Measurements from ENCODE around the gene MAMDC2.

The MAMDC2 gene

GRCh38 chr9:70120834-70121510, 77.3 kb downstream of the MAMDC2 start:
- Mint-ChIP-seq H3K36me3 (no peaks in the 10 kb centered on the region), H3K27me3 (peaks cover 11% of the 10 kb centered on the region), H3K4me3 (no peak overlapping the region), H3K4me1 (ENCODE audit: low read depth) (no peaks in the 10 kb centered on the region), H3K27ac (peak overlapping the region; percentile 23), H3K9me3 (ENCODE audit: low read depth) (no peaks in the 10 kb centered on the region)

- H3K9me3 Mint-ChIP-seq (ENCODE audit: low read depth) = no peaks in the 10 kb centered on the region
- H3K4me1 Mint-ChIP-seq (ENCODE audit: low read depth) = no peaks in the 10 kb centered on the region
- peaks cover 10% of the 10 kb centered on the region for H3K27me3 Mint-ChIP-seq
- H3K4me3 Mint-ChIP-seq = no peak overlapping the region
- no peak overlapping the region for H3K27ac Mint-ChIP-seq
- H3K36me3 Mint-ChIP-seq = no peaks in the 10 kb centered on the region
Measured at GRCh38 chr9:70121818-70122436, 78.3 kb downstream of the MAMDC2 start.

- Mint-ChIP-seq H3K4me1 (ENCODE audit: low read depth) (no peaks in the 10 kb centered on the region), H3K9me3 (ENCODE audit: low read depth) (no peaks in the 10 kb centered on the region), H3K27ac (no peak overlapping the region), H3K4me3 (no peak overlapping the region), H3K27me3 (peaks cover 9% of the 10 kb centered on the region), H3K36me3 (no peaks in the 10 kb centered on the region)
Measured at GRCh38 chr9:70123695-70124094, 80.0 kb downstream of the MAMDC2 start.

GRCh38 chr9:70125621-70126263, 82.1 kb downstream of the MAMDC2 start:
- no peaks in the 10 kb centered on the region for H3K36me3 Mint-ChIP-seq

GRCh38 chr9:70127036-70127435, 83.4 kb downstream of the MAMDC2 start:
- Mint-ChIP-seq H3K27me3 (peaks cover 6% of the 10 kb centered on the region), H3K4me3 (no peak overlapping the region), H3K9me3 (ENCODE audit: low read depth) (no peaks in the 10 kb centered on the region), H3K4me1 (ENCODE audit: low read depth) (no peaks in the 10 kb centered on the region), H3K36me3 (no peaks in the 10 kb centered on the region), H3K27ac (no peak overlapping the region)

More at GRCh38 chr9:70125621-70126263, 82.1 kb downstream of the MAMDC2 start:
- no peaks in the 10 kb centered on the region for H3K9me3 Mint-ChIP-seq (ENCODE audit: low read depth)
- peaks cover 6% of the 10 kb centered on the region for H3K27me3 Mint-ChIP-seq
- H3K27ac Mint-ChIP-seq = no peak overlapping the region
- H3K4me3 Mint-ChIP-seq = no peak overlapping the region
- H3K4me1 Mint-ChIP-seq (ENCODE audit: low read depth) = no peaks in the 10 kb centered on the region

GRCh38 chr9:70127540-70128416, 84.1 kb downstream of the MAMDC2 start:
- H3K27ac Mint-ChIP-seq = no peak overlapping the region
- no peaks in the 10 kb centered on the region for H3K36me3 Mint-ChIP-seq
- no peak overlapping the region for H3K4me3 Mint-ChIP-seq
- H3K9me3 Mint-ChIP-seq (ENCODE audit: low read depth) = no peaks in the 10 kb centered on the region
- peaks cover 6% of the 10 kb centered on the region for H3K27me3 Mint-ChIP-seq
- H3K4me1 Mint-ChIP-seq (ENCODE audit: low read depth) = no peaks in the 10 kb centered on the region

- no peaks in the 10 kb centered on the region for H3K9me3 Mint-ChIP-seq (ENCODE audit: low read depth)
- H3K4me1 Mint-ChIP-seq (ENCODE audit: low read depth) = no peaks in the 10 kb centered on the region
- H3K27me3 Mint-ChIP-seq = peaks cover 6% of the 10 kb centered on the region
- H3K36me3 Mint-ChIP-seq = no peaks in the 10 kb centered on the region
- no peak overlapping the region for H3K4me3 Mint-ChIP-seq
- no peak overlapping the region for H3K27ac Mint-ChIP-seq
Measured at GRCh38 chr9:70130266-70130665, 86.6 kb downstream of the MAMDC2 start.

- Mint-ChIP-seq H3K4me1 (ENCODE audit: low read depth) (no peaks in the 10 kb centered on the region), H3K36me3 (no peaks in the 10 kb centered on the region), H3K27me3 (peaks cover 3% of the 10 kb centered on the region), H3K4me3 (no peak overlapping the region), H3K9me3 (ENCODE audit: low read depth) (no peaks in the 10 kb centered on the region), H3K27ac (no peak overlapping the region)
Measured at GRCh38 chr9:70131296-70131695, 87.6 kb downstream of the MAMDC2 start.

- Mint-ChIP-seq H3K4me3 (no peak overlapping the region), H3K4me1 (ENCODE audit: low read depth) (no peaks in the 10 kb centered on the region), H3K36me3 (no peaks in the 10 kb centered on the region), H3K27me3 (peaks cover 2% of the 10 kb centered on the region), H3K9me3 (ENCODE audit: low read depth) (no peaks in the 10 kb centered on the region), H3K27ac (no peak overlapping the region)
Measured at GRCh38 chr9:70133253-70134208, 89.9 kb downstream of the MAMDC2 start.

- Mint-ChIP-seq H3K4me1 (ENCODE audit: low read depth) (no peaks in the 10 kb centered on the region), H3K27ac (no peak overlapping the region), H3K36me3 (no peaks in the 10 kb centered on the region), H3K9me3 (ENCODE audit: low read depth) (no peaks in the 10 kb centered on the region), H3K27me3 (peaks cover 2% of the 10 kb centered on the region), H3K4me3 (no peak overlapping the region)
Measured at GRCh38 chr9:70134360-70134759, 90.7 kb downstream of the MAMDC2 start.

- Mint-ChIP-seq H3K4me1 (ENCODE audit: low read depth) (no peaks in the 10 kb centered on the region), H3K27me3 (peaks cover 2% of the 10 kb centered on the region), H3K4me3 (no peak overlapping the region), H3K9me3 (ENCODE audit: low read depth) (no peaks in the 10 kb centered on the region), H3K27ac (no peak overlapping the region), H3K36me3 (no peaks in the 10 kb centered on the region)
Measured at GRCh38 chr9:70135176-70135575, 91.5 kb downstream of the MAMDC2 start.

GRCh38 chr9:70136632-70137031, 93.0 kb downstream of the MAMDC2 start:
- Mint-ChIP-seq H3K4me1 (ENCODE audit: low read depth) (no peaks in the 10 kb centered on the region), H3K27ac (no peak overlapping the region), H3K9me3 (ENCODE audit: low read depth) (no peaks in the 10 kb centered on the region), H3K4me3 (no peak overlapping the region), H3K36me3 (no peaks in the 10 kb centered on the region), H3K27me3 (peaks cover 2% of the 10 kb centered on the region)

GRCh38 chr9:70137577-70137976, 93.9 kb downstream of the MAMDC2 start:
- Mint-ChIP-seq H3K27me3 (peaks cover 2% of the 10 kb centered on the region), H3K4me1 (ENCODE audit: low read depth) (no peaks in the 10 kb centered on the region), H3K4me3 (no peak overlapping the region), H3K36me3 (no peaks in the 10 kb centered on the region), H3K27ac (no peak overlapping the region), H3K9me3 (ENCODE audit: low read depth) (no peaks in the 10 kb centered on the region)

GRCh38 chr9:70142101-70142500, 98.5 kb downstream of the MAMDC2 start:
- H3K4me1 Mint-ChIP-seq (ENCODE audit: low read depth) = no peaks in the 10 kb centered on the region
- H3K27me3 Mint-ChIP-seq = peaks cover 3% of the 10 kb centered on the region
- no peak overlapping the region for H3K27ac Mint-ChIP-seq
- H3K9me3 Mint-ChIP-seq (ENCODE audit: low read depth) = no peaks in the 10 kb centered on the region
- no peaks in the 10 kb centered on the region for H3K36me3 Mint-ChIP-seq
- H3K4me3 Mint-ChIP-seq = no peak overlapping the region
